ENCODE results near the gene VWA5B2.
A peak's percentile ranks its signal among the peaks of the same experiment; 100 is the strongest.

VWA5B2 gene

GRCh38 chr3:184218814-184219213 is 10.6 kb upstream of the VWA5B2 start:
- Histone ChIP-seq H3K36me3 (ENCODE audit: control insufficient read depth in 5 of 5, insufficient read depth in 5 of 5, low read length in 5 of 5) (no peaks in the 10 kb centered on the region), H3K9me3 (ENCODE audit: control insufficient read depth in 5 of 5, low read length in 5 of 5) (no peaks in the 10 kb centered on the region), H3K4me3 (ENCODE audit: low read depth in 1 of 5, low read length in 5 of 5) (no peak overlapping the region), H3K27me3 (ENCODE audit: control insufficient read depth in 5 of 5, insufficient read depth in 4 of 5, low read length in 5 of 5) (peaks cover 0 to 2% (median 0%) of the 10 kb centered on the region in 5 donors), H3K9ac (ENCODE audit: low read length in 5 of 5) (no peak overlapping the region), H3K27ac (ENCODE audit: low read depth, low read length) (no peak overlapping the region), H3K4me1 (ENCODE audit: control insufficient read depth in 5 of 5, insufficient read depth in 5 of 5, low read length in 5 of 5) (peaks cover 0 to 4% (median 0%) of the 10 kb centered on the region in 5 donors)

- H3K27ac ChIP-seq (ENCODE audit: low read depth, low read length): no peak overlapping the region
- H3K9ac ChIP-seq (ENCODE audit: low read length in 5 of 5): no peak overlapping the region
- H3K27me3 ChIP-seq (ENCODE audit: control insufficient read depth in 5 of 5, insufficient read depth in 4 of 5, low read length in 5 of 5): peaks cover 0 to 3% (median 1%) of the 10 kb centered on the region in 5 donors
- H3K36me3 ChIP-seq (ENCODE audit: control insufficient read depth in 5 of 5, insufficient read depth in 5 of 5, low read length in 5 of 5): no peaks in the 10 kb centered on the region
- no peak overlapping the region for H3K4me3 ChIP-seq (ENCODE audit: low read depth in 1 of 5, low read length in 5 of 5)
- H3K4me1 ChIP-seq (ENCODE audit: control insufficient read depth in 5 of 5, insufficient read depth in 5 of 5, low read length in 5 of 5): no peaks in the 10 kb centered on the region
- no peaks in the 10 kb centered on the region for H3K9me3 ChIP-seq (ENCODE audit: control insufficient read depth in 5 of 5, low read length in 5 of 5)
These were observed 6.9 kb upstream of the VWA5B2 start for GRCh38 chr3:184222521-184222920.

- H3K27me3 ChIP-seq (ENCODE audit: control insufficient read depth in 5 of 5, insufficient read depth in 4 of 5, low read length in 5 of 5): peaks cover 8 to 15% (median 15%) of the 10 kb centered on the region in 5 donors
These were observed 5.4 kb upstream of the VWA5B2 start for GRCh38 chr3:184223946-184224345.

GRCh38 chr3:184227481-184227935 is 1.9 kb upstream of the VWA5B2 start:
- Histone ChIP-seq H3K4me1 (ENCODE audit: control insufficient read depth in 5 of 5, insufficient read depth in 5 of 5, low read length in 5 of 5) (peaks cover 0 to 22% (median 14%) of the 10 kb centered on the region in 5 donors), H3K27me3 (ENCODE audit: control insufficient read depth in 5 of 5, insufficient read depth in 4 of 5, low read length in 5 of 5) (peaks cover 32 to 48% (median 44%) of the 10 kb centered on the region in 5 donors), H3K9me3 (ENCODE audit: control insufficient read depth in 5 of 5, low read length in 5 of 5) (no peaks in the 10 kb centered on the region), H3K36me3 (ENCODE audit: control insufficient read depth in 5 of 5, insufficient read depth in 5 of 5, low read length in 5 of 5) (no peaks in the 10 kb centered on the region), H3K27ac (ENCODE audit: low read depth, low read length) (no peak overlapping the region), H3K4me3 (ENCODE audit: low read depth in 1 of 5, low read length in 5 of 5) (no peak overlapping the region), H3K9ac (ENCODE audit: low read length in 5 of 5) (no peak overlapping the region)

More at GRCh38 chr3:184223946-184224345, 5.4 kb upstream of the VWA5B2 start:
- H3K9ac ChIP-seq (ENCODE audit: low read length in 5 of 5): no peak overlapping the region
- H3K36me3 ChIP-seq (ENCODE audit: control insufficient read depth in 5 of 5, insufficient read depth in 5 of 5, low read length in 5 of 5): no peaks in the 10 kb centered on the region
- H3K4me3 ChIP-seq (ENCODE audit: low read depth in 1 of 5, low read length in 5 of 5): no peak overlapping the region
- H3K4me1 ChIP-seq (ENCODE audit: control insufficient read depth in 5 of 5, insufficient read depth in 5 of 5, low read length in 5 of 5): peaks cover 0 to 3% (median 0%) of the 10 kb centered on the region in 5 donors
- H3K27ac ChIP-seq (ENCODE audit: low read depth, low read length): no peak overlapping the region
- H3K9me3 ChIP-seq (ENCODE audit: control insufficient read depth in 5 of 5, low read length in 5 of 5): no peaks in the 10 kb centered on the region

- Histone ChIP-seq H3K27me3 (ENCODE audit: control insufficient read depth in 5 of 5, insufficient read depth in 4 of 5, low read length in 5 of 5) (peaks cover 32 to 57% (median 49%) of the 10 kb centered on the region in 5 donors), H3K9me3 (ENCODE audit: control insufficient read depth in 5 of 5, low read length in 5 of 5) (no peaks in the 10 kb centered on the region), H3K27ac (ENCODE audit: low read depth, low read length) (no peak overlapping the region), H3K9ac (ENCODE audit: low read length in 5 of 5) (no peak overlapping the region), H3K4me3 (ENCODE audit: low read depth in 1 of 5, low read length in 5 of 5) (peak overlapping the region in 2 of 5 donors; percentile 58 to 67), H3K4me1 (ENCODE audit: control insufficient read depth in 5 of 5, insufficient read depth in 5 of 5, low read length in 5 of 5) (peaks cover 0 to 22% (median 14%) of the 10 kb centered on the region in 5 donors), H3K36me3 (ENCODE audit: control insufficient read depth in 5 of 5, insufficient read depth in 5 of 5, low read length in 5 of 5) (no peaks in the 10 kb centered on the region)
These were observed 828 bp upstream of the VWA5B2 start for GRCh38 chr3:184228376-184229137.

GRCh38 chr3:184230081-184230602 is 757 bp downstream of the VWA5B2 start:
- peaks cover 32 to 65% (median 58%) of the 10 kb centered on the region in 5 donors for H3K27me3 ChIP-seq (ENCODE audit: control insufficient read depth in 5 of 5, insufficient read depth in 4 of 5, low read length in 5 of 5)
- H3K9me3 ChIP-seq (ENCODE audit: control insufficient read depth in 5 of 5, low read length in 5 of 5): no peaks in the 10 kb centered on the region
- peaks cover 0 to 22% (median 14%) of the 10 kb centered on the region in 5 donors for H3K4me1 ChIP-seq (ENCODE audit: control insufficient read depth in 5 of 5, insufficient read depth in 5 of 5, low read length in 5 of 5)
- H3K27ac ChIP-seq (ENCODE audit: low read depth, low read length): no peak overlapping the region
- peak overlapping the region in 3 of 5 donors; percentile 58 to 67 (median 65) for H3K4me3 ChIP-seq (ENCODE audit: low read depth in 1 of 5, low read length in 5 of 5)
- no peak overlapping the region for H3K9ac ChIP-seq (ENCODE audit: low read length in 5 of 5)
- H3K36me3 ChIP-seq (ENCODE audit: control insufficient read depth in 5 of 5, insufficient read depth in 5 of 5, low read length in 5 of 5): no peaks in the 10 kb centered on the region

GRCh38 chr3:184230603-184231528 is 1.5 kb downstream of the VWA5B2 start:
- no peak overlapping the region for H3K9ac ChIP-seq (ENCODE audit: low read length in 5 of 5)
- no peaks in the 10 kb centered on the region for H3K36me3 ChIP-seq (ENCODE audit: control insufficient read depth in 5 of 5, insufficient read depth in 5 of 5, low read length in 5 of 5)
- H3K9me3 ChIP-seq (ENCODE audit: control insufficient read depth in 5 of 5, low read length in 5 of 5): no peaks in the 10 kb centered on the region
- no peak overlapping the region for H3K27ac ChIP-seq (ENCODE audit: low read depth, low read length)
- H3K4me3 ChIP-seq (ENCODE audit: low read depth in 1 of 5, low read length in 5 of 5): peak overlapping the region in 3 of 5 donors; percentile 58 to 67 (median 65)
- peaks cover 32 to 65% (median 58%) of the 10 kb centered on the region in 5 donors for H3K27me3 ChIP-seq (ENCODE audit: control insufficient read depth in 5 of 5, insufficient read depth in 4 of 5, low read length in 5 of 5)
- peaks cover 0 to 22% (median 14%) of the 10 kb centered on the region in 5 donors for H3K4me1 ChIP-seq (ENCODE audit: control insufficient read depth in 5 of 5, insufficient read depth in 5 of 5, low read length in 5 of 5)

- Histone ChIP-seq H3K4me1 (ENCODE audit: control insufficient read depth in 5 of 5, insufficient read depth in 5 of 5, low read length in 5 of 5) (peaks cover 0 to 22% (median 14%) of the 10 kb centered on the region in 5 donors), H3K9ac (ENCODE audit: low read length in 5 of 5) (no peak overlapping the region), H3K27me3 (ENCODE audit: control insufficient read depth in 5 of 5, insufficient read depth in 4 of 5, low read length in 5 of 5) (peaks cover 32 to 67% (median 62%) of the 10 kb centered on the region in 5 donors), H3K4me3 (ENCODE audit: low read depth in 1 of 5, low read length in 5 of 5) (no peak overlapping the region), H3K27ac (ENCODE audit: low read depth, low read length) (no peak overlapping the region), H3K36me3 (ENCODE audit: control insufficient read depth in 5 of 5, insufficient read depth in 5 of 5, low read length in 5 of 5) (no peaks in the 10 kb centered on the region), H3K9me3 (ENCODE audit: control insufficient read depth in 5 of 5, low read length in 5 of 5) (no peaks in the 10 kb centered on the region)
These were observed 2.3 kb downstream of the VWA5B2 start for GRCh38 chr3:184231671-184232070.

GRCh38 chr3:184233127-184233843 is 3.9 kb downstream of the VWA5B2 start:
- H3K27me3 ChIP-seq (ENCODE audit: control insufficient read depth in 5 of 5, insufficient read depth in 4 of 5, low read length in 5 of 5): peaks cover 30 to 63% (median 58%) of the 10 kb centered on the region in 5 donors

More at GRCh38 chr3:184233127-184233843, 3.9 kb downstream of the VWA5B2 start:
- Histone ChIP-seq H3K36me3 (ENCODE audit: control insufficient read depth in 5 of 5, insufficient read depth in 5 of 5, low read length in 5 of 5) (no peaks in the 10 kb centered on the region), H3K4me3 (ENCODE audit: low read depth in 1 of 5, low read length in 5 of 5) (no peak overlapping the region), H3K9me3 (ENCODE audit: control insufficient read depth in 5 of 5, low read length in 5 of 5) (no peaks in the 10 kb centered on the region), H3K9ac (ENCODE audit: low read length in 5 of 5) (no peak overlapping the region), H3K4me1 (ENCODE audit: control insufficient read depth in 5 of 5, insufficient read depth in 5 of 5, low read length in 5 of 5) (peaks cover 0 to 22% (median 14%) of the 10 kb centered on the region in 5 donors), H3K27ac (ENCODE audit: low read depth, low read length) (no peak overlapping the region)
